ENCODE data around the gene PSORS1C2. TPM values are rescaled to one million over a fixed set of nuclear protein-coding genes. Genes with fewer than 3 reads are reported as not detected.

Gene PSORS1C2
- total and polyA plus RNA-seq, 9 donors, result 0.09 to 0.27 (median 0.26) TPM; not detected in 3

Other genes starting within 250 kb of the PSORS1C2 start
- gene GTF2H4, start 230.9 kb downstream of the PSORS1C2 start, total RNA-seq, result 15.5 TPM
- 10 to 100 TPM; 22.0 to 26.5 (median 24.1) TPM for gene GTF2H4, start 230.9 kb downstream of the PSORS1C2 start, polyA plus RNA-seq (ENCODE audit: insufficient read depth in 1 of 8, insufficient read length in 8 of 8, low replicate concordance in 1 of 8)
- 23.4 TPM for gene VARS2, start 224.8 kb downstream of the PSORS1C2 start, total RNA-seq
- gene VARS2, start 224.8 kb downstream of the PSORS1C2 start, polyA plus RNA-seq (ENCODE audit: insufficient read depth in 1 of 8, insufficient read length in 8 of 8, low replicate concordance in 1 of 8), result 10 to 100 TPM; 20.1 to 34.8 (median 27.7) TPM
- gene SFTA2, start 206.9 kb downstream of the PSORS1C2 start, total RNA-seq, result not detected
- gene SFTA2, start 206.9 kb downstream of the PSORS1C2 start, polyA plus RNA-seq (ENCODE audit: insufficient read depth in 1 of 8, insufficient read length in 8 of 8, low replicate concordance in 1 of 8), result under 1 TPM in 3 of 8 donors, not detected in 5; 0.37 to 0.66 (median 0.47) TPM
- not detected for gene MUCL3, start 198.1 kb downstream of the PSORS1C2 start, total RNA-seq
- under 1 TPM in 2 of 8 donors, not detected in 6; 0.05 to 0.15 TPM for gene MUCL3, start 198.1 kb downstream of the PSORS1C2 start, polyA plus RNA-seq (ENCODE audit: insufficient read depth in 1 of 8, insufficient read length in 8 of 8, low replicate concordance in 1 of 8)
- gene MUC21, start 155.3 kb downstream of the PSORS1C2 start, total RNA-seq, result not detected
- gene MUC21, start 155.3 kb downstream of the PSORS1C2 start, polyA plus RNA-seq (ENCODE audit: insufficient read depth in 1 of 8, insufficient read length in 8 of 8, low replicate concordance in 1 of 8), result under 1 TPM in 1 of 8 donors, not detected in 7; 0.25 TPM
- not detected for gene MUC22, start 128.6 kb downstream of the PSORS1C2 start, total RNA-seq
- gene MUC22, start 128.6 kb downstream of the PSORS1C2 start, polyA plus RNA-seq (ENCODE audit: insufficient read depth in 1 of 8, insufficient read length in 8 of 8, low replicate concordance in 1 of 8), result 1 to 10 TPM in 1 of 8 donors, under 1 TPM in 2, not detected in 5; 0.04 to 2.4 (median 0.12) TPM
- gene C6orf15, start 26.5 kb downstream of the PSORS1C2 start, total RNA-seq, result not detected
- gene C6orf15, start 26.5 kb downstream of the PSORS1C2 start, polyA plus RNA-seq (ENCODE audit: insufficient read depth in 1 of 8, insufficient read length in 8 of 8, low replicate concordance in 1 of 8), result not detected
- gene PSORS1C1, start 24.3 kb downstream of the PSORS1C2 start, total RNA-seq, result 1.3 TPM
- 1 to 10 TPM in 1 of 8 donors, under 1 TPM in 7; 0.22 to 1.4 (median 0.70) TPM for gene PSORS1C1, start 24.3 kb downstream of the PSORS1C2 start, polyA plus RNA-seq (ENCODE audit: insufficient read depth in 1 of 8, insufficient read length in 8 of 8, low replicate concordance in 1 of 8)
- not detected for gene CDSN, start 18.6 kb downstream of the PSORS1C2 start, total RNA-seq
- gene CDSN, start 18.6 kb downstream of the PSORS1C2 start, polyA plus RNA-seq (ENCODE audit: insufficient read depth in 1 of 8, insufficient read length in 8 of 8, low replicate concordance in 1 of 8), result under 1 TPM in 1 of 8 donors, not detected in 7; 0.07 TPM
- gene CCHCR1, start 18.7 kb upstream of the PSORS1C2 start, total RNA-seq, result 16.4 TPM
- gene CCHCR1, start 18.7 kb upstream of the PSORS1C2 start, polyA plus RNA-seq (ENCODE audit: insufficient read depth in 1 of 8, insufficient read length in 8 of 8, low replicate concordance in 1 of 8), result 10 to 100 TPM; 15.1 to 21.2 (median 17.6) TPM
- gene TCF19, start 19.5 kb upstream of the PSORS1C2 start, total RNA-seq, result 11.3 TPM
- 10 to 100 TPM in 7 of 8 donors, 1 to 10 TPM in 1; 9.3 to 18.4 (median 13.5) TPM for gene TCF19, start 19.5 kb upstream of the PSORS1C2 start, polyA plus RNA-seq (ENCODE audit: insufficient read depth in 1 of 8, insufficient read length in 8 of 8, low replicate concordance in 1 of 8)
- gene POU5F1, start 31.6 kb upstream of the PSORS1C2 start, total RNA-seq, result 0.13 TPM
- 1 to 10 TPM in 1 of 8 donors, under 1 TPM in 7; 0.29 to 1.3 (median 0.45) TPM for gene POU5F1, start 31.6 kb upstream of the PSORS1C2 start, polyA plus RNA-seq (ENCODE audit: insufficient read depth in 1 of 8, insufficient read length in 8 of 8, low replicate concordance in 1 of 8)
- 26.0 TPM for gene HLA-C, start 133.0 kb upstream of the PSORS1C2 start, total RNA-seq
- gene HLA-C, start 133.0 kb upstream of the PSORS1C2 start, polyA plus RNA-seq (ENCODE audit: insufficient read depth in 1 of 8, insufficient read length in 8 of 8, low replicate concordance in 1 of 8), result 10 to 100 TPM; 34.5 to 71.6 (median 53.0) TPM
- 139 TPM for gene HLA-B, start 218.1 kb upstream of the PSORS1C2 start, total RNA-seq
- gene HLA-B, start 218.1 kb upstream of the PSORS1C2 start, polyA plus RNA-seq (ENCODE audit: insufficient read depth in 1 of 8, insufficient read length in 8 of 8, low replicate concordance in 1 of 8), result 100 to 1,000 TPM in 7 of 8 donors, 10 to 100 TPM in 1; 93.4 to 266 (median 132) TPM

Data from muscle of leg (tissue), 9 donors.